Left lung (tissue), 10 donors: ENCODE results near the gene F2RL2. TPM values are rescaled to one million over a fixed set of nuclear protein-coding genes. Genes with fewer than 3 reads are reported as not detected.

ENCODE experiments used
- ATAC-seq: fragments of 200-7000 bp; cut with Tn5 transposase; one replicate; pipeline ENCODE4 v1.9.1; 2020; ENCODE audit warnings: moderate library complexity
- DNase-seq, 4 donors: peaks; one replicate each; pipeline ENCODE4 v3.0.0-alpha.2; 2013 to 2020
- H3K27ac ChIP-seq, 2 donors: fragments of 200-600 bp; sonication (generic) in 1 of 2; one replicate each; pipeline versions ENCODE4 v1.5.0 to v1.8.0; 2020 to 2021
- H3K27me3 ChIP-seq, 2 donors: fragments of 200-600 bp; sonication (generic) in 1 of 2; one replicate each; pipeline versions ENCODE4 v1.5.0 to v1.8.0; 2020 to 2021
- H3K36me3 ChIP-seq, 2 donors: fragments of 200-600 bp; sonication (generic) in 1 of 2; one replicate each; pipeline versions ENCODE4 v1.5.0 to v1.8.0; 2020 to 2021
- H3K4me1 ChIP-seq, 2 donors: fragments of 200-600 bp; one replicate each; pipeline ENCODE4 v1.8.0; 2021
- H3K4me3 ChIP-seq, 2 donors: fragments of 200-600 bp; sonication (generic) in 1 of 2; one replicate each; pipeline versions ENCODE4 v1.5.0 to v1.8.0; 2020 to 2021; ENCODE audit warnings: mild to moderate bottlenecking in 1 of 2
- H3K9me3 ChIP-seq, 2 donors: fragments of 200-600 bp; sonication (generic) in 1 of 2; one replicate each; pipeline versions ENCODE4 v1.5.0 to v1.8.0; 2020 to 2021
- intact Hi-C, 2 donors: fragments of 100-400 bp; cut with DNase I; formaldehyde crosslinking; loops; one replicate each; pipeline versions ENCODE4 v1.11.2 to v1.14.2; 2022
- polyA plus RNA-seq, 6 donors: library from polyadenylated mRNA; unstranded; fragments of 120-200 nt; gene quantifications; one replicate each; pipeline ENCODE4 v1.2.1, GENCODE V29; 2013; ENCODE audit not compliant: insufficient read length in 6 of 6
- total RNA-seq, 2 donors: library from RNA; stranded (reverse); fragmentation: NEBNext Ultra II Directional; extraction: Animal tissue kit (Norgen Biotek cat#: 25700); gene quantifications; one replicate each; pipeline ENCODE4 v1.2.1, GENCODE V29; 2021
- TF ChIP-seq, protein P1 (sequence below), 2 donors: fragments of 200-600 bp; sonication (generic) in 1 of 2; IDR thresholded peaks; one replicate each; pipeline versions ENCODE4 v1.5.0 to v1.8.0; 2021; ENCODE audit warnings: antibody characterized with exemption in 2 of 2
- donor health status: DM: no; HTN: yes; CAD: no.
- donor health status: DM: no; HTN: no; CAD: no.

Gene F2RL2
- total and polyA plus RNA-seq, 8 donors = 0.10 to 1.8 (median 0.31) TPM

GRCh38 chr5:76617229-76617628, 6.0 kb downstream of the F2RL2 start:
- intact Hi-C loops = no loop called here
- DNase-seq (no peak), ATAC-seq (no peak)
- Histone ChIP-seq H3K4me3 (no peak overlapping the region), H3K4me1 (no peaks in the 10 kb centered on the region), H3K27ac (no peak overlapping the region), H3K36me3 (peaks cover 0 to 3% of the 10 kb centered on the region in 2 donors), H3K27me3 (no peaks in the 10 kb centered on the region), H3K9me3 (no peaks in the 10 kb centered on the region)
- TF ChIP-seq, protein P1, sequence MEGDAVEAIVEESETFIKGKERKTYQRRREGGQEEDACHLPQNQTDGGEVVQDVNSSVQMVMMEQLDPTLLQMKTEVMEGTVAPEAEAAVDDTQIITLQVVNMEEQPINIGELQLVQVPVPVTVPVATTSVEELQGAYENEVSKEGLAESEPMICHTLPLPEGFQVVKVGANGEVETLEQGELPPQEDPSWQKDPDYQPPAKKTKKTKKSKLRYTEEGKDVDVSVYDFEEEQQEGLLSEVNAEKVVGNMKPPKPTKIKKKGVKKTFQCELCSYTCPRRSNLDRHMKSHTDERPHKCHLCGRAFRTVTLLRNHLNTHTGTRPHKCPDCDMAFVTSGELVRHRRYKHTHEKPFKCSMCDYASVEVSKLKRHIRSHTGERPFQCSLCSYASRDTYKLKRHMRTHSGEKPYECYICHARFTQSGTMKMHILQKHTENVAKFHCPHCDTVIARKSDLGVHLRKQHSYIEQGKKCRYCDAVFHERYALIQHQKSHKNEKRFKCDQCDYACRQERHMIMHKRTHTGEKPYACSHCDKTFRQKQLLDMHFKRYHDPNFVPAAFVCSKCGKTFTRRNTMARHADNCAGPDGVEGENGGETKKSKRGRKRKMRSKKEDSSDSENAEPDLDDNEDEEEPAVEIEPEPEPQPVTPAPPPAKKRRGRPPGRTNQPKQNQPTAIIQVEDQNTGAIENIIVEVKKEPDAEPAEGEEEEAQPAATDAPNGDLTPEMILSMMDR (IDR thresholded peaks at IDR 0.05) = no peak

DNA sequence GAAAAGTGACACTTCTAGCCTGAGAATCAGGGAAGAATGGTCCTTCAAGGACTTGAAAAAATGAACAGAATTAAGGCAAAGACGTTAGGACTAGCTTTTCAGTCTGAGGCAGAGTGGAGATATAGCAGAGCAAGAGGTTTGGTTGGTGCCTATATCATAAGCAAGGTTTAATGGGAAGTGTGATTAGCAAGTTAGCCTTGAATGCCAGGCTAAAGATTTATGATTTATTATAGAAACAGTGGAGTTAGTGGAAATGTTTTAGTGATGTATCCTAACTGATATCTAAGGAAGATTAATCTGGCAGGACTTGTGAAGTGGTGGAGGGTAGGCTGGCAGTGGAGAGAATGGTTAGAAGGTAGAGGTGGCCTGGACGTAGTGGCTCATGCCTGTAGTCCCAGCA, 7.0 kb downstream of the F2RL2 start:
- DNase-seq (no peak), ATAC-seq (no peak)
- H3K27me3 ChIP-seq = no peaks in the 10 kb centered on the region
- H3K9me3 ChIP-seq = no peaks in the 10 kb centered on the region
- intact Hi-C loops = no loop called here
- H3K27ac ChIP-seq = no peak overlapping the region
- no peaks in the 10 kb centered on the region for H3K4me1 ChIP-seq
- H3K36me3 ChIP-seq = peaks cover 0 to 8% of the 10 kb centered on the region in 2 donors
- no peak overlapping the region for H3K4me3 ChIP-seq
- TF ChIP-seq, protein P1 (IDR thresholded peaks at IDR 0.05) = no peak

DNA sequence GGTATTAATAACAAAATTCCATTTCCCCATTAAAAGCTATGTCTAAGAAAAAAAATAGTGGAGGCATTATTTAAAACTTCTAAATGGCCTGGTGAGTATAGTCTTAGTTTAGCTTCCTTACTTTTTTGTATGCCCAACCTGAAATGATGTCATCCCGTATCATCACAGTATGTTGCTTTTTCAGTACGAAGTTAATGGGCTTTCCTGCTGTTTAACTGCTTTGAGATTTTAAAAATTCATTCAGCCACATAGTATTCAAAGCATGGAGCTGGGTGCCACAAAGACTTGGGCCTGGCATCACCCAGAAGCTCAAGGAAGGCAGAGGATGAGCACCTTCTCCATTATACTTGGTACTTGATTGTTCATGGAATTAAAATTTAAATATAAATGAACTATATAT, 7.4 kb downstream of the F2RL2 start:
- Histone ChIP-seq H3K9me3 (no peaks in the 10 kb centered on the region), H3K4me1 (no peaks in the 10 kb centered on the region), H3K27me3 (no peaks in the 10 kb centered on the region), H3K36me3 (peaks cover 0 to 11% of the 10 kb centered on the region in 2 donors), H3K27ac (no peak overlapping the region), H3K4me3 (no peak overlapping the region)
- no peak for ATAC-seq
- TF ChIP-seq, protein P1 (IDR thresholded peaks at IDR 0.05) = no peak
- no peak for DNase-seq
- intact Hi-C loops = no loop called here

GRCh38 chr5:76612942-76613341, 10.3 kb downstream of the F2RL2 start:
- Histone ChIP-seq H3K27ac (no peak overlapping the region), H3K4me1 (no peaks in the 10 kb centered on the region), H3K27me3 (no peaks in the 10 kb centered on the region), H3K4me3 (no peak overlapping the region), H3K36me3 (peaks cover 0 to 11% of the 10 kb centered on the region in 2 donors), H3K9me3 (no peaks in the 10 kb centered on the region)
- intact Hi-C loops = no loop called here
- TF ChIP-seq, protein P1 (IDR thresholded peaks at IDR 0.05) = no peak
- ATAC-seq (no peak), DNase-seq (no peak)

DNA sequence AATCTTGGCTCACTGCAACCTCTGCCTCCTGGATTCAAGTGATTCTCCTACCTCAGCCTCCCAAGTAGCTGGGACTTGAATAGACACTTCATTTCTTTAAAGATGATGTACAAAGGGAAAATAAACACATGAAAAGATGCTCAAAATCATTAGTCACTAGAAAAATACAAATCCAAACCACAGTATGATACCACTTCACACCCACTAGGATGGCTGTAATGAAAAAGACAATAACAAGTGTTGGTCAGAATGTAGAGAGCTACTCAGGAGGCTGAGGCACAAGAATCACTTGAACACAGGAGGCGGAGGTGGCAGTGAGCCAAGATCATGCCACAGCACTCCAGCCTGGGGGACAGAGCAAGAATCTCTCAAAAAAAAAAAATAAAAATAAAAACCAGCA, 13.0 kb downstream of the F2RL2 start:
- Histone ChIP-seq H3K36me3 (peaks cover 0 to 20% of the 10 kb centered on the region in 2 donors), H3K27me3 (no peaks in the 10 kb centered on the region), H3K9me3 (no peaks in the 10 kb centered on the region), H3K27ac (no peak overlapping the region), H3K4me1 (no peaks in the 10 kb centered on the region), H3K4me3 (no peak overlapping the region)
- DNase-seq (no peak), ATAC-seq (no peak)
- intact Hi-C loops = no loop called here
- TF ChIP-seq, protein P1 (IDR thresholded peaks at IDR 0.05) = no peak
